Adrenal gland (tissue), 12 donors: ENCODE measurements around the gene INIP. TPM values are rescaled to one million over a fixed set of nuclear protein-coding genes. Genes with fewer than 3 reads are reported as not detected.

Experiments
- DNase-seq, 7 donors: peaks; one replicate each; pipeline ENCODE4 v3.0.0-alpha.2; 2019 to 2020
- H3K27ac ChIP-seq, 5 donors: fragments of 200-600 bp; sonication (generic) in 4 of 5; 1 replicate in 3 of 5; 2 replicates in 2 of 5; pipeline versions ENCODE4 v1.5.1 to v1.8.0; 2016 to 2020; ENCODE audit warnings: mild to moderate bottlenecking in 1 of 5
- H3K27me3 ChIP-seq: fragments of 200-600 bp; 2 replicates; pipeline ENCODE4 v1.8.0; 2021
- H3K36me3 ChIP-seq, 2 donors: fragments of 200-600 bp; replicated peaks in 1 of 2; 1 replicate in 1 of 2; 2 replicates in 1 of 2; pipeline versions ENCODE4 v1.5.1 to v1.8.0; 2018 to 2022
- H3K4me1 ChIP-seq, 2 donors: fragments of 200-600 bp; replicated peaks in 1 of 2; 1 replicate in 1 of 2; 2 replicates in 1 of 2; pipeline versions ENCODE4 v1.5.1 to v1.8.0; 2018 to 2021
- H3K4me3 ChIP-seq, 4 donors: fragments of 200-600 bp; sonication (generic) in 3 of 4; one replicate each; pipeline ENCODE4 v1.5.1; 2016 to 2018
- H3K9me3 ChIP-seq, 3 donors: fragments of 200-600 bp; sonication (generic) in 1 of 3; replicated peaks in 1 of 3; 1 replicate in 2 of 3; 2 replicates in 1 of 3; pipeline versions ENCODE4 v1.5.1 to v1.8.0; 2016 to 2021
- CTCF ChIP-seq, 6 experiments: fragments of 450-650 bp in 4 of 6; fragments of 200-600 bp in 2 of 6; sonication (generic) in 1 of 6; IDR thresholded peaks; 1 replicate in 5 of 6; 2 replicates in 1 of 6; pipeline versions ENCODE4 v1.5.1 to v1.8.0; 2016 to 2021; ENCODE audit warnings: antibody characterized with exemption in 6 of 6, mild to moderate bottlenecking in 2 of 6, moderate library complexity in 1 of 6
- POLR2A ChIP-seq, 2 donors: fragments of 450-650 bp; IDR thresholded peaks; one replicate each; pipeline ENCODE4 v1.6.1; 2017; ENCODE audit warnings: antibody characterized with exemption in 2 of 2, mild to moderate bottlenecking in 2 of 2, moderate library complexity in 1 of 2
- WGBS, 4 donors: extraction: QIAGEN DNeasy Blood & Tissue Kit in 2 of 4; methylation state at CpG; one replicate each; pipeline versions ENCODE4 v1.1.5 to v1.1.7; 2013 to 2017; 5-methylcytosine and 5-hydroxymethylcytosine counted together
- intact Hi-C, 2 donors: fragments of 100-400 bp; cut with DNase I; formaldehyde crosslinking; loops; one replicate each; pipeline versions ENCODE4 v1.14.1 to v1.15.0; 2022 to 2023
- polyA plus RNA-seq, 3 donors: library from polyadenylated mRNA; stranded (reverse); fragments of 200-250 nt in 2 of 3; fragments of 350-450 nt in 1 of 3; fragmentation: Illumina TruSeq in 1 of 3; extraction: RNeasy Lipid Tissue Mini Kit (QIAGEN cat#74804) in 1 of 3; gene quantifications; one replicate each; pipeline ENCODE4 v1.2.3, GENCODE V29; 2013 to 2014
- total RNA-seq, 9 donors: library from RNA; depleted of rRNA in 4 of 9; stranded (reverse); fragments of >200 nt in 4 of 9; fragments of 120-200 nt in 1 of 9; fragmentation: NEBNext Ultra II Directional in 1 of 9; extraction: Animal tissue kit (Norgen Biotek cat#: 25700) in 1 of 9; gene quantifications; one replicate each; pipeline versions ENCODE4 v1.1.0 to v1.2.4, GENCODE V29; 2013 to 2023
- donor health status: healthy with polysubstance abuse.
- donor health status: Bipolar disorder and iron deficiency.
- donor health status: DM: yes; HTN: yes; CAD: no.
- donor health status: DM: no; HTN: no; CAD: no.
- donor health status: DM: no; HTN: no; CAD: no.
- donor health status: DM: yes; HTN: yes; CAD: no.

INIP gene
- total and polyA plus RNA-seq, 12 donors: 5.5 to 28.2 (median 20.0) TPM

DNA sequence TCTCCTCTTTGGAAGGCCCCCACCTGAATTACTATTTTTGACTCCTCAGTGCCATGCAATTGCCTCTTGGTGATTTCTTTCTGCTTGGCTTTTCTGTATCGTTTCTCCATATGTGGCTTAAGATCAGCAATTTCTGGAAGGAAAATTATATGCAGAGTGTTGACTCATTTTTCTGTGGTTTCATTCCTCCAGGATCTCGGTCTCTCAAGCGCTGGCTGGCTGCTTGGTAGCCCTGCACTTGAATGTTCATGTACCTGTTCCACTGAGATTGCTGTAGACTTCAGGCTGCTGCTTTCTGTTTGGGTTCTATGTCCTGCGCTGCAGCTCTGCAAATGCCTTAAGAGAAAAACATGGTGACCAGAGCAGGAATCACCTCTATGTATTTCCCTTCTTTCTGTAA lies 77.6 kb downstream of the INIP start:
- DNase-seq: no peak
- H3K9me3 ChIP-seq: peaks cover 0 to 6% (median 0%) of the 10 kb centered on the region in 3 donors

More for the DNA sequence above, 77.6 kb downstream of the INIP start:
- no peak overlapping the region for H3K4me3 ChIP-seq
- H3K4me1 ChIP-seq: no peaks in the 10 kb centered on the region
- TF ChIP-seq CTCF (IDR thresholded peaks at IDR 0.05): no peak
- TF ChIP-seq POLR2A (IDR thresholded peaks at IDR 0.05): no peak
- H3K27ac ChIP-seq: no peak overlapping the region
- 85 to 98% (median 96%) methylated on average over 4 of the region's 4 CpGs for WGBS, 4 donors
- intact Hi-C loops: no loop called here
- H3K27me3 ChIP-seq: no peaks in the 10 kb centered on the region
- no peaks in the 10 kb centered on the region for H3K36me3 ChIP-seq

Other genes starting within 250 kb of the INIP start
- gene KIAA1958, start 231.3 kb downstream of the INIP start, total RNA-seq: 10 to 100 TPM; 17.0 to 67.2 (median 37.9) TPM
- gene KIAA1958, start 231.3 kb downstream of the INIP start, polyA plus RNA-seq: 10 to 100 TPM in 1 of 3 donors, 1 to 10 TPM in 2; 3.5 to 11.6 (median 7.3) TPM
- gene SNX30, start 32.6 kb upstream of the INIP start, total RNA-seq: 10 to 100 TPM in 1 of 9 donors, 1 to 10 TPM in 8; 7.8 to 12.3 (median 9.4) TPM
- 1 to 10 TPM in 2 of 3 donors, under 1 TPM in 1; 0.84 to 5.0 (median 2.0) TPM for gene SNX30, start 32.6 kb upstream of the INIP start, polyA plus RNA-seq
- gene SLC46A2, start 172.8 kb upstream of the INIP start, total RNA-seq: 1 to 10 TPM in 1 of 9 donors, under 1 TPM in 2, not detected in 6; 0.55 to 1.9 (median 0.87) TPM
- gene SLC46A2, start 172.8 kb upstream of the INIP start, polyA plus RNA-seq: under 1 TPM; 0.07 to 0.40 (median 0.09) TPM